ENCODE measurements around the gene C2CD2.

The C2CD2 gene

GRCh38 chr21:41848533-41848932 is 105.3 kb downstream of the C2CD2 start:
- no CpG with 5 or more reads among the region's 8 CpGs for WGBS, 2 donors (ENCODE audit: extremely low coverage in 2 of 2, insufficient read length in 2 of 2, insufficient replicate concordance in 1 of 2)

GRCh38 chr21:41847066-41847804 is 106.6 kb downstream of the C2CD2 start:
- peaks cover 2 to 3% of the 10 kb centered on the region in 2 donors for H3K4me1 ChIP-seq (ENCODE audit: control insufficient read depth in 2 of 2, insufficient read depth in 1 of 2, low read depth in 1 of 2, low read length in 2 of 2)
- no peak overlapping the region for H4K8ac ChIP-seq (ENCODE audit: low read depth, low read length)
- no peaks in the 10 kb centered on the region for H3K79me1 ChIP-seq (ENCODE audit: low read depth, low read length)
- no CpG with 5 or more reads among the region's 21 CpGs for WGBS, 2 donors (ENCODE audit: extremely low coverage in 2 of 2, insufficient read length in 2 of 2, insufficient replicate concordance in 1 of 2)
- no peak overlapping the region for H3K4me2 ChIP-seq (ENCODE audit: insufficient read depth, low read length, poor library complexity, severe bottlenecking)
- no peak overlapping the region for H2BK15ac ChIP-seq (ENCODE audit: low read length)
- no peak overlapping the region for H2AK5ac ChIP-seq (ENCODE audit: low read depth, low read length)
- H3K36me3 ChIP-seq (replicated peaks in 1 of 2; ENCODE audit: control insufficient read depth in 2 of 2, insufficient read depth in 2 of 2, low read length in 2 of 2), result peaks cover 2 to 9% of the 10 kb centered on the region in 2 donors
- H3K9ac ChIP-seq (ENCODE audit: low read depth, low read length, poor library complexity), result no peak overlapping the region
- H3K14ac ChIP-seq (ENCODE audit: low read length), result no peak overlapping the region
- no peak overlapping the region for H2BK120ac ChIP-seq (ENCODE audit: low read depth, low read length)
- H3K4ac ChIP-seq (ENCODE audit: low read length), result no peak overlapping the region
- peaks cover 0 to 4% (median 0%) of the 10 kb centered on the region in 3 experiments for H3K27me3 ChIP-seq (ENCODE audit: control insufficient read depth in 3 of 3, insufficient read depth in 3 of 3, low read depth in 1 of 3, low read length in 3 of 3)
- H3K4me3 ChIP-seq (ENCODE audit: low read length in 2 of 2), result no peak overlapping the region
- H2BK5ac ChIP-seq (ENCODE audit: low read length), result no peak overlapping the region
- peak overlapping the region; percentile 58 for H3K18ac ChIP-seq (ENCODE audit: low read length)
- no peak overlapping the region for H3K23ac ChIP-seq (ENCODE audit: low read depth, low read length, poor library complexity)
- H3K9me3 ChIP-seq (replicated peaks in 1 of 2; ENCODE audit: control insufficient read depth in 2 of 2, insufficient read depth in 1 of 2, low read depth in 1 of 2, low read length in 2 of 2), result no peaks in the 10 kb centered on the region
- H2BK12ac ChIP-seq (ENCODE audit: low read length), result no peak overlapping the region
- no peak overlapping the region for H3K27ac ChIP-seq (replicated peaks; ENCODE audit: low read length)
- DNase-seq (ENCODE audit: low spot score), result no peak
- no peak overlapping the region for H4K91ac ChIP-seq (ENCODE audit: low read depth, low read length, poor library complexity)
- no peak overlapping the region for H2AFZ ChIP-seq (ENCODE audit: low read length)

More at GRCh38 chr21:41848533-41848932, 105.3 kb downstream of the C2CD2 start:
- Histone ChIP-seq H3K9ac (ENCODE audit: low read depth, low read length, poor library complexity) (no peak overlapping the region), H3K79me1 (ENCODE audit: low read depth, low read length) (no peaks in the 10 kb centered on the region), H4K8ac (ENCODE audit: low read depth, low read length) (no peak overlapping the region), H3K4ac (ENCODE audit: low read length) (no peak overlapping the region), H3K36me3 (replicated peaks in 1 of 2; ENCODE audit: control insufficient read depth in 2 of 2, insufficient read depth in 2 of 2, low read length in 2 of 2) (peaks cover 2 to 12% of the 10 kb centered on the region in 2 donors), H3K27me3 (ENCODE audit: control insufficient read depth in 3 of 3, insufficient read depth in 3 of 3, low read depth in 1 of 3, low read length in 3 of 3) (no peaks in the 10 kb centered on the region), H3K27ac (replicated peaks; ENCODE audit: low read length) (no peak overlapping the region), H2AK5ac (ENCODE audit: low read depth, low read length) (no peak overlapping the region), H3K23ac (ENCODE audit: low read depth, low read length, poor library complexity) (no peak overlapping the region), H2BK120ac (ENCODE audit: low read depth, low read length) (no peak overlapping the region), H2AFZ (ENCODE audit: low read length) (no peak overlapping the region), H3K4me3 (ENCODE audit: low read length in 2 of 2) (no peak overlapping the region), H4K91ac (ENCODE audit: low read depth, low read length, poor library complexity) (no peak overlapping the region), H3K14ac (ENCODE audit: low read length) (no peak overlapping the region), H3K9me3 (replicated peaks in 1 of 2; ENCODE audit: control insufficient read depth in 2 of 2, insufficient read depth in 1 of 2, low read depth in 1 of 2, low read length in 2 of 2) (no peaks in the 10 kb centered on the region), H2BK5ac (ENCODE audit: low read length) (no peak overlapping the region), H3K4me1 (ENCODE audit: control insufficient read depth in 2 of 2, insufficient read depth in 1 of 2, low read depth in 1 of 2, low read length in 2 of 2) (peaks cover 2 to 3% of the 10 kb centered on the region in 2 donors), H2BK12ac (ENCODE audit: low read length) (no peak overlapping the region), H2BK15ac (ENCODE audit: low read length) (no peak overlapping the region), H3K18ac (ENCODE audit: low read length) (no peak overlapping the region), H3K4me2 (ENCODE audit: insufficient read depth, low read length, poor library complexity, severe bottlenecking) (no peak overlapping the region)
- DNase-seq (ENCODE audit: low spot score), result no peak

- Histone ChIP-seq H2BK15ac (ENCODE audit: low read length) (no peak overlapping the region), H3K79me1 (ENCODE audit: low read depth, low read length) (no peaks in the 10 kb centered on the region), H2BK12ac (ENCODE audit: low read length) (no peak overlapping the region), H3K27ac (replicated peaks; ENCODE audit: low read length) (no peak overlapping the region), H3K23ac (ENCODE audit: low read depth, low read length, poor library complexity) (no peak overlapping the region), H3K4me3 (ENCODE audit: low read length in 2 of 2) (no peak overlapping the region), H2AFZ (ENCODE audit: low read length) (no peak overlapping the region), H2BK120ac (ENCODE audit: low read depth, low read length) (no peak overlapping the region), H2BK5ac (ENCODE audit: low read length) (no peak overlapping the region), H3K9ac (ENCODE audit: low read depth, low read length, poor library complexity) (no peak overlapping the region), H3K4ac (ENCODE audit: low read length) (no peak overlapping the region), H3K36me3 (replicated peaks in 1 of 2; ENCODE audit: control insufficient read depth in 2 of 2, insufficient read depth in 2 of 2, low read length in 2 of 2) (peaks cover 2 to 9% of the 10 kb centered on the region in 2 donors), H3K27me3 (ENCODE audit: control insufficient read depth in 3 of 3, insufficient read depth in 3 of 3, low read depth in 1 of 3, low read length in 3 of 3) (peaks cover 0 to 4% (median 0%) of the 10 kb centered on the region in 3 experiments), H3K9me3 (replicated peaks in 1 of 2; ENCODE audit: control insufficient read depth in 2 of 2, insufficient read depth in 1 of 2, low read depth in 1 of 2, low read length in 2 of 2) (no peaks in the 10 kb centered on the region), H3K14ac (ENCODE audit: low read length) (no peak overlapping the region), H3K18ac (ENCODE audit: low read length) (no peak overlapping the region), H2AK5ac (ENCODE audit: low read depth, low read length) (no peak overlapping the region), H4K91ac (ENCODE audit: low read depth, low read length, poor library complexity) (no peak overlapping the region), H4K8ac (ENCODE audit: low read depth, low read length) (no peak overlapping the region), H3K4me1 (ENCODE audit: control insufficient read depth in 2 of 2, insufficient read depth in 1 of 2, low read depth in 1 of 2, low read length in 2 of 2) (peaks cover 2 to 3% of the 10 kb centered on the region in 2 donors), H3K4me2 (ENCODE audit: insufficient read depth, low read length, poor library complexity, severe bottlenecking) (no peak overlapping the region)
- no peak for DNase-seq (ENCODE audit: low spot score)
- no CpG with 5 or more reads among the region's 7 CpGs for WGBS, 2 donors (ENCODE audit: extremely low coverage in 2 of 2, insufficient read length in 2 of 2, insufficient replicate concordance in 1 of 2)
These were observed 107.3 kb downstream of the C2CD2 start for GRCh38 chr21:41846536-41846935.

GRCh38 chr21:41846033-41846317 is 107.8 kb downstream of the C2CD2 start:
- Histone ChIP-seq H2BK15ac (ENCODE audit: low read length) (no peak overlapping the region), H3K4me2 (ENCODE audit: insufficient read depth, low read length, poor library complexity, severe bottlenecking) (no peak overlapping the region), H3K4me1 (ENCODE audit: control insufficient read depth in 2 of 2, insufficient read depth in 1 of 2, low read depth in 1 of 2, low read length in 2 of 2) (peaks cover 2 to 3% of the 10 kb centered on the region in 2 donors), H3K4me3 (ENCODE audit: low read length in 2 of 2) (no peak overlapping the region), H2BK5ac (ENCODE audit: low read length) (no peak overlapping the region), H2AFZ (ENCODE audit: low read length) (no peak overlapping the region), H4K8ac (ENCODE audit: low read depth, low read length) (peak overlapping the region; percentile 43), H3K14ac (ENCODE audit: low read length) (no peak overlapping the region), H3K27ac (replicated peaks; ENCODE audit: low read length) (no peak overlapping the region), H4K91ac (ENCODE audit: low read depth, low read length, poor library complexity) (no peak overlapping the region), H3K4ac (ENCODE audit: low read length) (no peak overlapping the region), H2AK5ac (ENCODE audit: low read depth, low read length) (peak overlapping the region; percentile 41), H3K27me3 (ENCODE audit: control insufficient read depth in 3 of 3, insufficient read depth in 3 of 3, low read depth in 1 of 3, low read length in 3 of 3) (peaks cover 0 to 4% (median 0%) of the 10 kb centered on the region in 3 experiments), H3K79me1 (ENCODE audit: low read depth, low read length) (no peaks in the 10 kb centered on the region), H3K9me3 (replicated peaks in 1 of 2; ENCODE audit: control insufficient read depth in 2 of 2, insufficient read depth in 1 of 2, low read depth in 1 of 2, low read length in 2 of 2) (peaks cover 0 to 5% of the 10 kb centered on the region in 2 donors), H2BK120ac (ENCODE audit: low read depth, low read length) (no peak overlapping the region), H2BK12ac (ENCODE audit: low read length) (no peak overlapping the region), H3K23ac (ENCODE audit: low read depth, low read length, poor library complexity) (no peak overlapping the region), H3K18ac (ENCODE audit: low read length) (no peak overlapping the region), H3K36me3 (replicated peaks in 1 of 2; ENCODE audit: control insufficient read depth in 2 of 2, insufficient read depth in 2 of 2, low read length in 2 of 2) (peaks cover 2 to 5% of the 10 kb centered on the region in 2 donors), H3K9ac (ENCODE audit: low read depth, low read length, poor library complexity) (no peak overlapping the region)
- no peak for DNase-seq (ENCODE audit: low spot score)
- no CpG with 5 or more reads among the region's 6 CpGs for WGBS, 2 donors (ENCODE audit: extremely low coverage in 2 of 2, insufficient read length in 2 of 2, insufficient replicate concordance in 1 of 2)

All from neuronal stem cell (in vitro differentiated cells).